Small intestine (tissue), 7 donors: ENCODE results near the gene DIAPH2. TPM values are rescaled to one million over a fixed set of nuclear protein-coding genes. Genes with fewer than 3 reads are reported as not detected.

Experiments used
- DNase-seq, 2 donors: peaks; one replicate each; pipeline versions ENCODE4 v3.0.0 to v3.0.0-alpha.2; 2013
- FAIRE-seq: peaks from 2 replicates; lab custom pipeline; 2012; peaks lifted over from hg19 to GRCh38; lab: Jason Lieb, UNC
- H3K27ac ChIP-seq, 3 donors: one replicate each; pipeline ENCODE4 v1.5.1; 2013; ENCODE audit warnings: low read length in 2 of 3, mild to moderate bottlenecking in 2 of 3, control low read depth in 1 of 3, inconsistent platforms in 1 of 3, low read depth in 1 of 3, moderate library complexity in 1 of 3
- H3K27me3 ChIP-seq, 3 donors: one replicate each; pipeline ENCODE4 v1.6.1; 2013; ENCODE audit warnings: low read length in 3 of 3, inconsistent platforms in 1 of 3; ENCODE audit not compliant: control insufficient read depth in 3 of 3, insufficient read depth in 3 of 3
- H3K36me3 ChIP-seq, 3 donors: one replicate each; pipeline ENCODE4 v1.6.1; 2013; ENCODE audit warnings: low read length in 3 of 3, inconsistent platforms in 1 of 3, low read depth in 1 of 3, mild to moderate bottlenecking in 1 of 3, moderate library complexity in 1 of 3; ENCODE audit not compliant: control insufficient read depth in 3 of 3, insufficient read depth in 2 of 3
- H3K4me1 ChIP-seq, 3 donors: one replicate each; pipeline ENCODE4 v1.6.1; 2013; ENCODE audit warnings: low read length in 2 of 3, inconsistent platforms in 1 of 3, low read depth in 1 of 3, mild to moderate bottlenecking in 1 of 3, moderate library complexity in 1 of 3; ENCODE audit not compliant: control insufficient read depth in 3 of 3, insufficient read depth in 2 of 3
- H3K4me3 ChIP-seq, 3 donors: one replicate each; pipeline ENCODE4 v1.5.1; 2013; ENCODE audit warnings: low read length in 3 of 3, control low read depth in 1 of 3, inconsistent platforms in 1 of 3, low read depth in 1 of 3, mild to moderate bottlenecking in 1 of 3, moderate library complexity in 1 of 3
- H3K9me3 ChIP-seq, 2 donors: one replicate each; pipeline ENCODE4 v1.6.1; 2013; ENCODE audit warnings: low read depth in 1 of 2, low read length in 1 of 2; ENCODE audit not compliant: control insufficient read depth in 2 of 2, insufficient read depth in 1 of 2
- WGBS, 3 donors: extraction: QIAGEN DNeasy Blood & Tissue Kit; methylation state at CpG; one replicate each; pipeline ENCODE4 v1.1.7; 2013; 5-methylcytosine and 5-hydroxymethylcytosine counted together
- polyA plus RNA-seq, 4 donors: library from polyadenylated mRNA; stranded (reverse) in 3 of 4; unstranded in 1 of 4; fragments of 200-250 nt in 3 of 4; fragments of 120-200 nt in 1 of 4; gene quantifications; one replicate each; pipeline versions ENCODE4 v1.2.1 to v1.2.3, GENCODE V29; 2013
- donor health status: healthy with polysubstance abuse.
- donor health status: control.
- donor health status: control.
- donor health status: Bipolar disorder and iron deficiency.
- donor health status: healthy.

Gene DIAPH2
- polyA plus RNA-seq, 4 donors = 5.1 to 11.7 (median 6.1) TPM

DNA sequence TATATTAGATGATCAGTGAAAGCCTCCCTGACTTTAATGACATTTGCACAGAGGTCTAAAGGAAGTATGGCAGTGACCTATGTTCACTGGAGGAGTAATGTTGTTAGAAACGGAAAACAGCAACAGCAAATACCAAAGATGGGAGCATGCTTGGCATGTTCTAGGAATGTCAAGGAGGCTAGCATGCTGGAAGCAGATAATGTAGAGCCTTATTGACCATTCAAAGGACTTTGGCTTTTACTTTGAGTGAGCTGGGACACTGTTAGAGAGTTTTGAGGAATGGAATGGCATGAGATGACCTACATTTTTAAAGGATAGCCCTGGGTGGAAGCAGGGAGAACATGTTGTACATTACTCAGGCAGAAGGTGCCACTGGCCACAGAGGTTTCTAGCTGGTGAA is 205.1 kb downstream of the DIAPH2 start:
- no peak for FAIRE-seq
- 71 to 84% (median 79%) methylated on average over 1 of the region's 1 CpG for WGBS, 3 donors

DNA sequence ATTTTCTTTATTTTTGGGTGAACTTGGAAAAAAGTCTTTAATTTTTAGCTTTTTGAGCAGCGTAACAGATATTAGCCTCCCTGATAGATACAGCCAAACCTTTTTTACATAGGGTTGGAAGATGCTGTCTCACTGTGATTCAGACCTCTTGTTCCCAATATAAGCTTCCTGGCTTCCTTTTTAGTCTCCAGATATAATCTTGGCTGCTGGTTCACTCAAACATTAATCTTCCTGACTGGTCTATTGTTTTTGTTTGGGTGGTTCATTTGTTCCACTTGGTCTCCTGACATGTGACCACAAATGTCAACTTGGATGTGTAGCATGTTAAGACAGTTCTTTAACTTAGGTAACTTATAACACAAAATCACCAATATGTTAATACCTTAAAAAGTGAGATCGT is 222.1 kb downstream of the DIAPH2 start:
- no peaks in the 10 kb centered on the region for H3K4me1 ChIP-seq
- no peak for FAIRE-seq

More for the DNA sequence above, 205.1 kb downstream of the DIAPH2 start:
- Histone ChIP-seq H3K36me3 (peaks cover 0 to 1% (median 0%) of the 10 kb centered on the region in 3 donors), H3K27ac (no peak overlapping the region), H3K4me3 (no peak overlapping the region), H3K27me3 (no peaks in the 10 kb centered on the region), H3K4me1 (no peaks in the 10 kb centered on the region), H3K9me3 (no peaks in the 10 kb centered on the region)
- peak; percentile 1 for DNase-seq

DNA sequence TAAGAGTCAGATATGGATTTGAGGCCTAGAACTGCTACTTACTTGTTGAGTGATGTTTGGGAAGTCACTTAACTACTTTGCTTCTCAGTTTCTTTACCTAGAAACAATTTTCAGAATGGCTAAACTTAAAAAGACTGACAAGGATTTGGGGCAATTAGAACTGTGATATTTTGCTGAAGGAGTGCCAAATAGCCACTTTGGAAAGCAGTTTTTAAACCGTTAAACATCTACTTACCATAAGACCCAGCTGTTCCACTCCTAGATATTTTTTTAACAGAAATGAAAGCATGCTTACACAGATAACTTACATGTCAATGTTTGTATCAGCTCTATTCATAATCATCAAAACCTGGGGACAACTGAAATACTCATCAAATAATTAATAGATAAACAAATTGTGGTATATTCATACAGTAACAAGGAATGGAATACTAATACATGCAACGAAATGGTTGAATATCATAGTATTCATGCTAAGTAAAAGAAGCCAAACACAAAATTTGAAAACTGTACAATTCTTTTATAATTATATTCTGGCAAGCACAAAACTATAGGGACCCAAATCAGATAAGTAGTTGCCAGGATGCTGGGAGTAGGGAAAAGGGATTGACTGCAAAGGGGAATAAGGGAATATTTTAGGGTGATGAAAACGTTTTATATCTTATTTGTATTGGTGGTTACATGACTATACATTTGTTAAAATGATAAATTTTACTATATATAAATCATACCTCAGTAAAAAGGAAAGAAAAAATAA is 223.1 kb downstream of the DIAPH2 start:
- FAIRE-seq (no peak), DNase-seq (no peak)
- H3K9me3 ChIP-seq = no peaks in the 10 kb centered on the region
- H3K27me3 ChIP-seq = no peaks in the 10 kb centered on the region
- H3K4me3 ChIP-seq = no peak overlapping the region
- WGBS, 3 donors = 59 to 71% (median 64%) methylated on average over 3 of the region's 3 CpGs
- H3K4me1 ChIP-seq = no peaks in the 10 kb centered on the region
- no peaks in the 10 kb centered on the region for H3K36me3 ChIP-seq
- H3K27ac ChIP-seq = no peak overlapping the region

More for the DNA sequence above, 222.1 kb downstream of the DIAPH2 start:
- H3K4me3 ChIP-seq = no peak overlapping the region
- no peaks in the 10 kb centered on the region for H3K9me3 ChIP-seq
- H3K27me3 ChIP-seq = no peaks in the 10 kb centered on the region
- DNase-seq = no peak
- H3K36me3 ChIP-seq = no peaks in the 10 kb centered on the region
- H3K27ac ChIP-seq = no peak overlapping the region
- WGBS, 3 donors = 73 to 95% (median 79%) methylated on average over 2 of the region's 2 CpGs

DNA sequence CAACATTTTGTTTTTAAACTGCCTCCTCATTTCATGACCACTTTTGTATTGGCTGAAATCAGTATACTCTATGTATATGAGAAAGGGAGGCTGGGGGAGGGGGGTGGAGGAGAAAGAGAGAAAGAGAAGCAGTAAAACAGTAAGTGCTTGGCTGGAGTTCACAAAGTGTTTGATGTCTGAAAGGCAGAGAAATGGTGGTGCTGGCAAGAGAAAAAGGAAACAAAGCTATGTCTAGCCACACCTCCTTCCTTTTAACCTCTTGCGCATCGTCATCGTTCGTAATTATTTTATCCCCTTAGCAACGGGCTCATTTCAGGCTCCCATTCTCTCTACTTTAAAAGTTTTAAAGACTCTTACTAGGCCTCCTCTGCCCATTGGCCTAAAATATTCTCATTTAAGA is 224.6 kb downstream of the DIAPH2 start:
- DNase-seq (no peak), FAIRE-seq (no peak)
- Histone ChIP-seq H3K27me3 (no peaks in the 10 kb centered on the region), H3K4me1 (no peaks in the 10 kb centered on the region), H3K27ac (no peak overlapping the region), H3K4me3 (no peak overlapping the region), H3K36me3 (no peaks in the 10 kb centered on the region), H3K9me3 (no peaks in the 10 kb centered on the region)
- 82 to 94% (median 93%) methylated on average over 5 of the region's 5 CpGs for WGBS, 3 donors

DNA sequence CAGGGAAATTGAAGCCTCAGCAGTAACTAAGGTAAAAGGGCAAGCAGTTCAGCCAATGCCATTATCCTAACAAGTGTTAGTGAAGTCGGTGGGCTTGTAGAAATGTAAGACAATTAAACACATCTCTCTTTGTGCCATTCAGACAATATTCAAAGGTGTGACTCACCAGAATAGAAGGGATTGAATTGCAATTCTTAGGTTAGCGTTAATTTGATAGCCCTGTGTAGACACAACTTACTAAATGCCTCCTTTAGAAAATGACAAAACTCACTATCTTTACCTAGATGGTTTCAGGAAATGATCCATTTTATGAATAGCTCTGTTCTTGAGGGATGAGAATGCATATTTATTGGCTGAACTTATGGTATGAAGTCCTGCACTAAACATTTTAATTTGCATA is 234.2 kb downstream of the DIAPH2 start:
- Histone ChIP-seq H3K4me3 (no peak overlapping the region), H3K27ac (no peak overlapping the region), H3K36me3 (no peaks in the 10 kb centered on the region), H3K4me1 (no peaks in the 10 kb centered on the region), H3K9me3 (no peaks in the 10 kb centered on the region), H3K27me3 (no peaks in the 10 kb centered on the region)
- FAIRE-seq (no peak), DNase-seq (no peak)
- WGBS, 3 donors = 82 to 95% (median 92%) methylated on average over 2 of the region's 2 CpGs

DNA sequence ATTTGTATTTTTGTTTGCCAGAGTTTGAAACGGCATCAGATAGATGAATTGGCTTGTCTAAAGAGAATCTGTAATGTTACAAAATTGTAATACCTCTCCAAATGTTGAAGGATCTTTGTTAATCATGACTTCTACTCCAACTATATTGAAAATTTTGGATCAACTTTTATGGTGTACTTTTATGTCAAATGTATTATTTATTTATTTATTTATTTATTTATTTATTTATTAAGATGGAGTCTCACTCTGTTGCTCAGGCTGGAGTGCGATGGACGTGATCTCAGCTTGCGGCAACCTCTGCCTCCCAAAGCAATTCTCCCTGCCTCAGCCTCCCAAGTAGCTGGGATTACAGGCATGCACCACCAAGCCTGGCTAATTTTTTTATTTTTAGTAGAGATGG is 235.0 kb downstream of the DIAPH2 start:
- no peak overlapping the region for H3K4me3 ChIP-seq
- no peaks in the 10 kb centered on the region for H3K27me3 ChIP-seq
- FAIRE-seq = no peak
- H3K9me3 ChIP-seq = no peaks in the 10 kb centered on the region
- H3K4me1 ChIP-seq = no peaks in the 10 kb centered on the region
- no peak for DNase-seq
- H3K27ac ChIP-seq = no peak overlapping the region
- 91 to 100% (median 97%) methylated on average over 4 of the region's 4 CpGs for WGBS, 3 donors
- no peaks in the 10 kb centered on the region for H3K36me3 ChIP-seq

DNA sequence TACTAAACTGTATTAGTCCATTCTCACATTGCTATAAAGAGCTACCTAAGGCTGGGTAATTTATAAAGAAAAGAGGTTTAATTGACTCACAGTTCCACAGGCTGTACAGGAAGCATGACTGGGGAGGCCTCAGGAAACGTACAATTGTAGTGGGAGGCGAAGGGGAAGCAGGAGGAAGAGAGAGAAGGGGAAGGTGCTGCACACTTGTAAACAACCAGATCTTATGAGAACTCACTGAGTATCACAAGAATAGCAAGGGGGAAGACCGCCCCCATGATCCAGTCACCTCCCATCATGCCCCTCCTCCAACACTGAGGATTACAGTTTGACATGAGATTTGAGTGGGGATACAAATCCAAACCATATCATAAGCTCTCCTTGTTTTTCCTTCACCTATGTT is 239.9 kb downstream of the DIAPH2 start:
- WGBS, 3 donors = 64 to 94% (median 88%) methylated on average over 3 of the region's 3 CpGs

DNA sequence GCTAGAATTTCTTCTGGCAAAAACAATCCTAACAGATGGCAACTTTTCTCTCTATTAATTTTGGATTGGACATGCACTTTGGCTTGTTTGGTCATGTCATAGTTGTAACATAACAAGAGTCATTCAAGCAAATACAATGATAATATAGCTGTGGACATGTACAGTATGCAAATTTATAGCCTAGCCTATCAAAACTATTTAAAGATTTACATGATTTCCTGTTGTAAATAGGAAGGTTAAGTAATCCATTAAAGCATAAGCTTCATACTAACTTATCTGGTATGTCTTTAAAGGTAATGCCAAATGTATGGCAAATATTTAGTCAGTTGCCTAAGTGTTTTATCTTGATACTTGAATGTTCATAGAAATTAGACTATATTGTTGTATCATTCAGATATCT is 244.4 kb downstream of the DIAPH2 start:
- no peaks in the 10 kb centered on the region for H3K27me3 ChIP-seq
- no peak overlapping the region for H3K27ac ChIP-seq
- FAIRE-seq (no peak), DNase-seq (no peak)
- no peaks in the 10 kb centered on the region for H3K9me3 ChIP-seq
- no peaks in the 10 kb centered on the region for H3K36me3 ChIP-seq
- H3K4me1 ChIP-seq = no peaks in the 10 kb centered on the region
- no peak overlapping the region for H3K4me3 ChIP-seq

More for the DNA sequence above, 239.9 kb downstream of the DIAPH2 start:
- DNase-seq (no peak), FAIRE-seq (no peak)
- no peaks in the 10 kb centered on the region for H3K9me3 ChIP-seq
- H3K36me3 ChIP-seq = no peaks in the 10 kb centered on the region
- no peaks in the 10 kb centered on the region for H3K4me1 ChIP-seq
- no peaks in the 10 kb centered on the region for H3K27me3 ChIP-seq
- H3K4me3 ChIP-seq = no peak overlapping the region
- H3K27ac ChIP-seq = no peak overlapping the region

DNA sequence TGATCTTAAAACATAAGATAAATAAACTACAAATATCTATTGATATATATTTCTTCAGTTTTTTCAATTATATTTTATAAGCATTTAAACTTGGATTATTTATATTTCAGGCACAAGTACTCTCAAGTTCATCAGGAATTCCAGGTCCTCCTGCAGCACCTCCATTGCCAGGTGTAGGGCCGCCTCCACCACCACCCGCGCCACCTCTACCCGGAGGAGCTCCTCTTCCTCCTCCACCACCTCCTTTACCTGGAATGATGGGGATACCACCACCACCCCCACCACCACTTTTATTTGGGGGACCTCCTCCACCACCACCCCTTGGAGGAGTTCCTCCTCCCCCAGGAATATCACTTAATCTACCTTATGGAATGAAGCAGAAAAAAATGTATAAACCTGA is 273.1 kb downstream of the DIAPH2 start:
- Histone ChIP-seq H3K27me3 (no peaks in the 10 kb centered on the region), H3K9me3 (peaks cover 0 to 14% of the 10 kb centered on the region in 2 donors), H3K4me1 (no peaks in the 10 kb centered on the region), H3K4me3 (no peak overlapping the region), H3K27ac (no peak overlapping the region), H3K36me3 (peaks cover 0 to 9% (median 0%) of the 10 kb centered on the region in 3 donors)
- DNase-seq (no peak), FAIRE-seq (no peak)
- WGBS, 3 donors = 99 to 100% (median 100%) methylated on average over 4 of the region's 4 CpGs
